Activated CD4-positive, alpha-beta T cell treated with anti-CD3 and anti-CD28 coated beads for 36 hours (primary cell): ENCODE results near the gene ADK. TPM values are rescaled to one million over a fixed set of nuclear protein-coding genes. Genes with fewer than 3 reads are reported as not detected.
A peak's percentile ranks its signal among the peaks of the same experiment; 100 is the strongest.

Experiments
- ATAC-seq: fragments of 200-7000 bp; cut with Tn5 transposase; one replicate; pipeline ENCODE4 v1.10.0; 2021; ENCODE audit warnings: mild to moderate bottlenecking, moderate library complexity
- CTCF ChIA-PET: fragments of 350-600 bp; sonication (Branson Sonifier 250); formaldehyde crosslinking; loops from one replicate; lab custom pipeline; 2021; ENCODE audit warnings: antibody characterized with exemption; lab: Charles Lee
- POLR2A ChIA-PET: fragments of 350-600 bp; sonication (Branson Sonifier 250); formaldehyde crosslinking; loops from one replicate; lab custom pipeline; 2021; ENCODE audit warnings: antibody characterized with exemption, inconsistent platforms; lab: Charles Lee
- DNase-seq: peaks from one replicate; pipeline ENCODE4 v3.0.0-alpha.2; 2020
- H3K27ac Mint-ChIP-seq: one replicate; pipeline ENCODE4 v1.8.0; 2021; ENCODE audit warnings: mixed read lengths
- H3K27me3 Mint-ChIP-seq: one replicate; pipeline ENCODE4 v1.8.0; 2021; ENCODE audit warnings: mixed read lengths
- H3K36me3 Mint-ChIP-seq: one replicate; pipeline ENCODE4 v1.8.0; 2021; ENCODE audit warnings: low read depth, mixed read lengths
- H3K4me1 Mint-ChIP-seq: one replicate; pipeline ENCODE4 v1.8.0; 2021; ENCODE audit warnings: mixed read lengths
- H3K4me3 Mint-ChIP-seq: one replicate; pipeline ENCODE4 v1.8.0; 2021; ENCODE audit warnings: mild to moderate bottlenecking, moderate library complexity, mixed read lengths
- H3K9me3 Mint-ChIP-seq: one replicate; pipeline ENCODE4 v1.8.0; 2021; ENCODE audit warnings: low read depth, mixed read lengths
- intact Hi-C, 2 experiments: fragments of 100-400 bp; cut with DNase I in 1 of 2; cut with micrococcal nuclease in 1 of 2; formaldehyde crosslinking; loops; one replicate each; pipeline versions ENCODE4 v1.14.2 to v1.15.1; 2022 to 2024; cut with DNase I, micrococcal nuclease
- total RNA-seq, 2 experiments: library from RNA; stranded (reverse); gene quantifications; one replicate each; pipeline ENCODE4 v1.2.3, GENCODE V29; 2021

The ADK gene
- total RNA-seq, 2 experiments from 2014 or later: 53.7 to 55.0 TPM

DNA sequence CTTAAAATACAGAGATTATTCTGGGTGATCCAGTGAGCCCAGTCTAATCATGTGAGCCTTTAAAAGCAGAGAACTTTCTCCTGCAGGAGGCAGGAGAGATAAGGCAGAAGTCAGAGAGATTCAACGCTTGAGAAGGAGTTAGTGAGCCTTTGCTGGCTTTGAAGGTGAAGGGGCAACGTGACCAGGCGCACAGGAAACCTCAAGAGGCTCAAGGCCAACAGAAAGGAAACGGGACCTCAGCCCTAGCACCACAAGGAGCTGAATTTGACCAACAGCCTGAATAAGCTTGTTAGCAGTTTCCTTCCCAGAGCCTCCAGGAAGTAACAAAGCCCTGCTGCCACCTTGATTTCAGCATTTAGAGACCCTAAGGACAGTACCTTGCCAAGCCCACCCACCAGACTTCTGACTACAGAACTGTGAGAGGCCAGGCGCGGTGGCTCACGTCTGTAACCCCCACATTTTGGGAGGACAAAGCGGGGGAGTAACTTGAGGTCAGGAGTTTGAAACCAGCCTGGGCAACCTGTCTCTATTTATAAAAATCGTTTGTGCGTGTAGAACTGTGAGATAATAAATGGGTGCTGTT is 588.1 kb downstream of the ADK start:
- no peaks in the 10 kb centered on the region for H3K36me3 Mint-ChIP-seq
- no peaks in the 10 kb centered on the region for H3K27me3 Mint-ChIP-seq
- DNase-seq (peak; percentile 32), ATAC-seq (peak; percentile 65)
- intact Hi-C loops: loop anchor here (1.0 to 10.0 kb wide), 5 partner anchors 280 to 477 kb away; no protein-coding TSS in a partner anchor
- ChIA-PET POLR2A (no interaction called here), CTCF (interaction anchor here (0.6 to 1.9 kb wide), 8 partner anchors 12 to 359 kb away, joined by 3 to 6 read pairs (median 4); no protein-coding TSS in a partner anchor)
- no peak overlapping the region for H3K4me3 Mint-ChIP-seq
- H3K9me3 Mint-ChIP-seq: no peaks in the 10 kb centered on the region
- H3K27ac Mint-ChIP-seq: peak overlapping the region; percentile 76
- H3K4me1 Mint-ChIP-seq: peaks cover 15% of the 10 kb centered on the region

DNA sequence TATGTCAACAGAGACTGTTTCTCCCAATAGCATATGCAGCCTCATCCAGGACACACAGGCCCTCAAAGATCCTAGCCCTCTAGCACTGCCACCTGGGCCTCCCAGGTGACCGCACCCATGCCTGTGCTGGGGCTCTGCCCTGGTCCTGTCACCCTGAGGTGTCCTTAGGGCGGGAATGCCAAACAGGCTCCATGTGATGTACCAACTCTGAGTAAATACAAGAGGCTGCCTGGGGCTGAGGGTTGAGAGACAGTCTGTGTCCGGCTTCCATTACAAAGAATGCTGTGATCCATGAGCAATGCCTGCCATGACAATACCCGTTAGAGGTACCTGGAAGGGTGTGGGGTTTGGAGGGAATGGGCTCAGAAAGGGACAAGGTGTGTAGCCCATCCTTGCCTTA is 592.4 kb downstream of the ADK start:
- POLR2A ChIA-PET: no interaction called here
- CTCF ChIA-PET: no interaction called here

DNA sequence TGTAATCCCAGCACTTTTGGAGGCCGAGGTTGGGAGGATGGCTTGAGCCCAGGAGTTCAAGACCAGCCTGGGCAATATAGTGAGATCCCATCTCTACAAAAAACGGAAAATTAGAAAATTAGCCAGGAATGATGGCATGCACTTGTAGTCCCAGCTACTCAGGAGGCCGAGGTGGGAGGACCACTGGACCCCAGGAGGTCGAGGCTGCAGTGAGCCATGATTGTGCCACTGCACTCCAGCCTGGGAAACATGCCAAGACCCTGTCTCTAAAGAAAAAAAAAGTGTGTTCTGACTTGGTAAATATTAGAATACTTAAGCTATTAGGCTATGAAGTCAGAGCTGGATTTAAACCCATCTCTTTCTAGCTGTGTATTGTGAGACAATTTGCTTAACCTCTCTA is 594.4 kb downstream of the ADK start:
- ATAC-seq: no peak
- H3K27ac Mint-ChIP-seq: no peak overlapping the region
- H3K9me3 Mint-ChIP-seq: no peaks in the 10 kb centered on the region
- intact Hi-C loops: no loop called here
- no peak for DNase-seq
- H3K4me3 Mint-ChIP-seq: no peak overlapping the region
- POLR2A ChIA-PET: no interaction called here
- no peaks in the 10 kb centered on the region for H3K36me3 Mint-ChIP-seq
- H3K4me1 Mint-ChIP-seq: no peaks in the 10 kb centered on the region
- no peaks in the 10 kb centered on the region for H3K27me3 Mint-ChIP-seq
- CTCF ChIA-PET: no interaction called here

More for the DNA sequence above, 592.4 kb downstream of the ADK start:
- intact Hi-C loops: loop anchor here in 1 of 2 experiments (5.0 kb wide), 1 partner anchor 494 kb away; the partner anchor contains the start of gene COMTD1
- Mint-ChIP-seq H3K4me1 (peaks cover 11% of the 10 kb centered on the region), H3K27me3 (no peaks in the 10 kb centered on the region), H3K27ac (no peak overlapping the region), H3K36me3 (no peaks in the 10 kb centered on the region), H3K4me3 (no peak overlapping the region), H3K9me3 (no peaks in the 10 kb centered on the region)
- ATAC-seq: no peak
- DNase-seq: no peak

DNA sequence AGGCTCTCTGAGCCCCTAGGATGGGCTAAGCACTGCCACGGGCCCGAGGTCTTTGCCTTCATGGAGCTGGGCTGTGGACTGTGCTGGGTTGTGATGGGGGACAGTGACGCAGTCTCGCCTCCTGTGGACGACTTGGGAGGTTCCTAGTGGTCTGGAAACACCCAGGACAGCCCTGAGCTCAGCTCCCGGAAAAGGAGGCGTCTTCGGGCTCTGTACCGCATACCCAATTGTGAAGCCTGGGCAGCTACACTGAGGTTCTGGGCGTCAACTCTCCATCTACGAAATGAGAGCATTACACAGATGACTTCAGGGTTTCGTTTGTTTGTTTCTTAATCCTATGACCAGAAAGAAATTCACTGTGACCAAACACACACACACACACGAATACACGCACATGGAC is 595.8 kb downstream of the ADK start:
- POLR2A ChIA-PET: no interaction called here

DNA sequence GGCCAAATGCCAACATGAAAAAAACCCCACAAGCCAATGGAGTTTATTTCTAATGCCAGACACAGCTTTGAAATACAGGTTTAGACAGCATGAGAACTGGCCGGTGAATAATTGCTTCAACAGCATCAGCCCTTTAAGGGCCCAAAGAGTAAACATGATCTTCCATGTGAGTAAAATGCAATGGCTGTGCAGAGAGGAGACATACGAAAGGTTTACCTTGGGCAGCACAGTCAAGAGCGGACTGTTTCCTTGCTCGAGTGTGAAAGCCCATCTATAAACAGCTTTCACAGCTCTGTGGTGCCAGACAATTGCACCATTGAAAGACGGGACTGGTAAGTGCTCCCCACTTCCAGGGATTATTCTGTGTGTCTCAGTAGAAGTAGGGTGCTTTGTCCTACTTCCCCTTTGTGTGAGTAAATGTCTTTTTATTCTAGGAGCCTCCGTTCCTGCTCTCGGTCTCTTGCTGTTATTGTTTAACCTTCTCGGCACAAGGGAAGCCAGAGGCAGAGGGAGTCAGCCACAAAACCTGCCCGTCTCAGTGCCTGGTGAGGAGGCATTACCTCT is 597.5 kb downstream of the ADK start:
- Mint-ChIP-seq H3K9me3 (no peaks in the 10 kb centered on the region), H3K27me3 (no peaks in the 10 kb centered on the region), H3K36me3 (no peaks in the 10 kb centered on the region), H3K27ac (no peak overlapping the region), H3K4me1 (no peaks in the 10 kb centered on the region), H3K4me3 (no peak overlapping the region)
- DNase-seq (no peak), ATAC-seq (no peak)
- CTCF ChIA-PET: interaction anchor here (0.7 kb wide), 1 partner anchor 10 kb away, joined by 3 read pairs; no protein-coding TSS in a partner anchor
- intact Hi-C loops: no loop called here
- POLR2A ChIA-PET: no interaction called here

More for the DNA sequence above, 595.8 kb downstream of the ADK start:
- CTCF ChIA-PET: interaction anchor here (1.1 kb wide), 1 partner anchor 638 kb away, joined by 3 read pairs; no protein-coding TSS in a partner anchor
- no peaks in the 10 kb centered on the region for H3K27me3 Mint-ChIP-seq
- no peak for DNase-seq
- no peak for ATAC-seq
- intact Hi-C loops: loop anchor here in 1 of 2 experiments (1.0 kb wide), 1 partner anchor 23 kb away; no protein-coding TSS in a partner anchor
- H3K9me3 Mint-ChIP-seq: no peaks in the 10 kb centered on the region
- no peak overlapping the region for H3K4me3 Mint-ChIP-seq
- no peaks in the 10 kb centered on the region for H3K36me3 Mint-ChIP-seq
- H3K27ac Mint-ChIP-seq: no peak overlapping the region
- no peaks in the 10 kb centered on the region for H3K4me1 Mint-ChIP-seq

DNA sequence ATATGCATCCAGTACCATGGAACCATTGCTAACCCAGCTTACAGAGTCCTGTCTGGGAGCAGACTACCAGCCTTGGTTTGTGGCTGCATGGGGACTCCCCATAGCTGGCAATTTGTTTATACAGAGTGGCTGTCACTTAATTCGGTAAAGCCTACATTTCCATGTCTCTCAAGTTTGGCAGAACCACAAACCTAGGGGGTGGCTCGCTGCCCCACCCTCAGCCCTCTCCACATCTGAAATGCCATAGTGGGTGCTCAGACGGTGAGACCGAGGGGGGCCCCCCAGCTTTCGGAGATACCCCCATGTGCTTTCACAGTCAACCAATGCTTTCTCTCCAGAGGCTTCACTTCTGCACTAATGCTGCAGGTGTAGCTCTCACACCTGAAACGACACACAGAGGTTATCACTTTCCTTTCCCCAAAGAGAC is 599.8 kb downstream of the ADK start:
- H3K9me3 Mint-ChIP-seq: no peaks in the 10 kb centered on the region
- no peak overlapping the region for H3K27ac Mint-ChIP-seq
- H3K4me3 Mint-ChIP-seq: no peak overlapping the region
- H3K27me3 Mint-ChIP-seq: no peaks in the 10 kb centered on the region
- no peaks in the 10 kb centered on the region for H3K4me1 Mint-ChIP-seq
- DNase-seq (peak; percentile 13), ATAC-seq (peak; percentile 57)
- intact Hi-C loops: no loop called here
- no peaks in the 10 kb centered on the region for H3K36me3 Mint-ChIP-seq
- POLR2A ChIA-PET: no interaction called here
- CTCF ChIA-PET: interaction anchor here (0.8 to 1.1 kb wide), 4 partner anchors 11 to 364 kb away, joined by 3 to 4 read pairs (median 3); no protein-coding TSS in a partner anchor

DNA sequence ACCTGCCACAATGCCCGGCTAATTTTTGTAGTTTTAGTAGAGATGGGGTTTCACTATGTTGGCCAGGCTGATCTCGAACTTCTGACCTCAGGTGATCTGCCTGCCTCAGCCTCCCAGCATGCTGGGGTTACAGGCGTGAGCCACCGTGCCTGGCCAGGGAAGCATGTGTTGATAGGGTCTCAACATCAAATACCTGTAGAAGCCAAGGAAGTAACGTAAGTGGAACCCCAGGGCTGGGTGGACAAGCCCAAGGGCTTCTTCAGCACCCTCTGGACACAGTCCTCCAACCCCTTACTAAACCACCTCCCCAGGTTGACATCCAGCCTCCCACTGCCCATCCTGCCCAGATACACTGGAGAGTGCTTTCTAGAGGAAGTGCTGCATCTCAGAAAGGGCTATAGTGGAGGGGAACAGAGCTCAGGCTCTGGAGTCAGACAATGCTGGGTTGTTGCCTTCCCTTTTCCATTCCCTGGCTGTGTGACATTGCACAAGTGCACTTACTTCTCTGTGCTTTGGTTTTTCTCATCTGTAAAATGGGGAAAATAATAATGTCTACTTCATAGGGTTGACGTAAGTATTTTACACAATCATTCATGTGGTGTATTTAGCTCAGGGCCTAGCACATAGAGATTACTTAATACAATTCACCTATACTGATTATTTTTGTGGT is 601.5 kb downstream of the ADK start:
- ChIA-PET POLR2A (no interaction called here), CTCF (interaction anchor here (0.6 to 0.7 kb wide), 2 partner anchors 51 to 134 kb away, joined by 3 read pairs; no protein-coding TSS in a partner anchor)
- Mint-ChIP-seq H3K27ac (no peak overlapping the region), H3K9me3 (no peaks in the 10 kb centered on the region), H3K4me3 (no peak overlapping the region), H3K4me1 (no peaks in the 10 kb centered on the region), H3K27me3 (no peaks in the 10 kb centered on the region), H3K36me3 (no peaks in the 10 kb centered on the region)
- ATAC-seq (no peak), DNase-seq (no peak)
- intact Hi-C loops: no loop called here

DNA sequence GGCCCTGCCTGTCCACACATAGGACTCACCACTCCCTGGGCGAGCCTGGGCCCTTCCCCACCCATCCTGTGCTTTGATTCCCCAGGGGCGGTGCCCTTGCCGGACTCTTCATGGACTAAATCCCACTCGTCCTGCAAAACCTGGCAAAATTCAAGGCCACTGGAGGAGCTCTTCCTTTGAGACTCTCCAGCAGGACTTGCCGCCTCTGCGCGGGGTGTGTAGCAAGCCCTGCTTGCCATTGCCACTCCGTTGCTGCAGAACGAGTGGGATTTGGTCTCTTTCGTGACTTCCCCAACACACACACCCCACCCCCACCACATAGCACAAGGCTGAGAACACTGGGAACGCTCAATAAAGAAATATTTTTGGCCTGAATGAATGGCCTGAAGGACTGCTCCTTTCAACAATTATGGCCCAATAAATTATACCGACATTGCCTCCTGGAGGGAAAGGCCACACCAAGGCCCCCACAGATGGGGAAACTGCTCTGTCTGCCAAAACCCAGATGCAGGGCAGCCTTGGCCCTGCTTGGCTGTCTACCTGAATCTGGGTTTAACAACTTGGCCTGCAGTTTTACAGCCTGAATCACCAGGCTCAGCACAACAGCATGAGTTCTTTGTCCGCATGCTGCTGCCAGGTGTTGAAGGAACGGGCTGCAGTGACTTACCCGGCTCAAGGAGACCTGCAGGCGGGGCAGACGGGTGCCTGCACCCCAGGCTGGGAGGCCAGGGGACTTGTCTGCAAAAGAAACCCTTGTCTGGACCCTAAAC is 602.6 kb downstream of the ADK start:
- no peaks in the 10 kb centered on the region for H3K4me1 Mint-ChIP-seq
- DNase-seq (no peak), ATAC-seq (no peak)
- no peak overlapping the region for H3K27ac Mint-ChIP-seq
- H3K4me3 Mint-ChIP-seq: no peak overlapping the region
- H3K9me3 Mint-ChIP-seq: no peaks in the 10 kb centered on the region
- CTCF ChIA-PET: interaction anchor here (0.6 to 1.3 kb wide), 2 partner anchors 345 to 578 kb away, joined by 4 read pairs; a partner anchor contains a TSS
- H3K27me3 Mint-ChIP-seq: no peaks in the 10 kb centered on the region
- POLR2A ChIA-PET: no interaction called here
- no peaks in the 10 kb centered on the region for H3K36me3 Mint-ChIP-seq
- intact Hi-C loops: no loop called here

DNA sequence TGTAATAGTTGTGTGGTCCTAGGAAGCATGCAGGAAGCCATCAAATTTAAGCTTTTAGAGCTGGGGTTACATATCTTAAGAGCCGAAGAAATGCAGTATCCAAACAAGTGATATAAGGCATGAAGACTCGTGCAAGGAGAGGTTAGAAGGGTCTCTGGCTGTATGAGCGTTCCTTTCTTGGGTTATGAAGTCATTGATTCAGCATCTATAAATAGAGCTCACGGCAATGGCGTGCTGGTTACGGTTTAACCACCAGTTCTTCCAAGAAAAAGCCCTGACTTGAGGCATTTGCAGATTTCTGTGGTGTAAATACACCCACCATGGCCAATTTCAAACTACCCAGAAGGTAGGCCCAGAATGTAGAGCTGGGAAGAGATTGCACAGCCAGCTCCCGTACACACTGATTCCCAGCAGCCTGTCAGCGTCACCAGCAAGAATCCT is 603.4 kb downstream of the ADK start:
- ATAC-seq (no peak), DNase-seq (no peak)
- ChIA-PET POLR2A (no interaction called here), CTCF (interaction anchor here (0.5 to 1.3 kb wide), 3 partner anchors 221 to 344 kb away, joined by 3 to 4 read pairs (median 4); a partner anchor contains a TSS)
- Mint-ChIP-seq H3K4me1 (no peaks in the 10 kb centered on the region), H3K36me3 (no peaks in the 10 kb centered on the region), H3K27me3 (no peaks in the 10 kb centered on the region), H3K9me3 (no peaks in the 10 kb centered on the region), H3K4me3 (no peak overlapping the region), H3K27ac (no peak overlapping the region)
- intact Hi-C loops: no loop called here

DNA sequence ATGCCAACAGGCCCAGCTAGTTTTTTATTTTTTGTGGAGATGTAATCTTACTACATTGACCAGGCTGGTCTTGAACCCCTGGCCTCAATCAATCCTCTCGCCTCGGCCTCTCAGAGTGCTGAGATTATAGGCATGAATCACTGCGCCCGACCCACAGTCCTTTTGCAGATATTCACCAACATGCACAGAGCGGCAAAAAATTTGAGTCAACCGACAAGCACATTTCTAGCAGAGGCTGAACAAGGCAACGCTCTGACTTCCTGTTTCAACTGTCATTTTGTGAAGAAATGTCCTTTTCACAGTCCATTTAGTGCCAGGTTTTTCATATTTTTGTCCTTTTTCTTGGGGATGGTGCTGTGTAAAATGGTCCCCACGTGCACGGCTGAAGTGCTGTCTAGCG is 604.3 kb downstream of the ADK start:
- no peak for ATAC-seq
- Mint-ChIP-seq H3K9me3 (no peaks in the 10 kb centered on the region), H3K4me1 (no peaks in the 10 kb centered on the region), H3K4me3 (no peak overlapping the region), H3K36me3 (no peaks in the 10 kb centered on the region), H3K27me3 (no peaks in the 10 kb centered on the region), H3K27ac (no peak overlapping the region)
- POLR2A ChIA-PET: no interaction called here
- no peak for DNase-seq
- intact Hi-C loops: no loop called here
- CTCF ChIA-PET: interaction anchor here (0.6 kb wide), 1 partner anchor 150 kb away, joined by 3 read pairs; no protein-coding TSS in a partner anchor
